OCI-LY3 (cell line): ENCODE results near the gene SDK1.

ENCODE experiments used
- H2AFZ ChIP-seq: fragments of 200-600, 300-600 bp; shearing (Covaris generic); 2 replicates; pipeline ENCODE4 v1.6.0; 2014; ENCODE audit warnings: antibody characterized with exemption, low read depth, low read length
- H3K27ac ChIP-seq: fragments of 200-600, 300-600 bp; sonication (generic); 2 replicates; pipeline ENCODE4 v1.5.1; 2014; ENCODE audit warnings: mild to moderate bottlenecking, low read length, moderate library complexity, mixed read lengths
- H3K27me3 ChIP-seq: fragments of 200-600, 300-600 bp; sonication (generic); 2 replicates; pipeline ENCODE4 v1.6.1; 2014; ENCODE audit warnings: low read depth, low read length, mixed read lengths
- H3K36me3 ChIP-seq: fragments of 200-600, 300-600 bp; sonication (generic); replicated peaks from 2 replicates; pipeline ENCODE3; 2014; ENCODE audit warnings: low read depth, low read length, mixed read lengths
- H3K4me1 ChIP-seq: fragments of 300-600, 200-600 bp; sonication (generic); 2 replicates; pipeline ENCODE4 v1.6.1; 2014; ENCODE audit warnings: low read length, mixed read lengths
- H3K4me2 ChIP-seq: fragments of 200-600, 300-600 bp; sonication (generic); 2 replicates; pipeline ENCODE4 v1.6.1; 2014; ENCODE audit warnings: low read length, mixed read lengths
- H3K4me3 ChIP-seq: fragments of 300-600, 200-600 bp; sonication (generic); 2 replicates; pipeline ENCODE4 v1.5.1; 2014; ENCODE audit warnings: antibody characterized with exemption, mild to moderate bottlenecking, low read length, moderate library complexity
- H3K79me2 ChIP-seq: fragments of 300-600, 200-600 bp; shearing (Covaris generic); 2 replicates; pipeline ENCODE4 v1.6.1; 2014; ENCODE audit warnings: mild to moderate bottlenecking, low read length, mixed read lengths
- H3K9ac ChIP-seq: fragments of 300-600, 200-600 bp; shearing (Covaris generic); 2 replicates; pipeline ENCODE4 v1.6.0; 2014; ENCODE audit warnings: mild to moderate bottlenecking, low read length, moderate library complexity
- H3K9me3 ChIP-seq: fragments of 200-600, 300-600 bp; shearing (Covaris generic); 2 replicates; pipeline ENCODE4 v1.6.1; 2014; ENCODE audit warnings: low read length, mixed read lengths; ENCODE audit not compliant: insufficient read depth
- H4K20me1 ChIP-seq: fragments of 200-600, 300-600 bp; sonication (generic); 2 replicates; pipeline ENCODE4 v1.6.1; 2016; ENCODE audit warnings: low read length, mixed read lengths; ENCODE audit not compliant: insufficient read depth
- CTCF ChIP-seq: fragments of 200-600, 300-600 bp; sonication (generic); IDR thresholded peaks from 2 replicates; pipeline ENCODE4 v1.5.1; 2014; ENCODE audit warnings: antibody characterized with exemption, low read length, low read depth
- EZH2phosphoT487 ChIP-seq: fragments of 200-600 bp; shearing (Covaris generic); IDR thresholded peaks from 2 replicates; pipeline ENCODE4 v1.6.1; 2018; ENCODE audit warnings: antibody characterized with exemption, mixed run types, low read depth

The SDK1 gene

GRCh38 chr7:3683546-3684539 is 382.8 kb downstream of the SDK1 start:
- H2AFZ ChIP-seq, result no peak overlapping the region
- TF ChIP-seq CTCF (no peak), EZH2phosphoT487 (no peak)
- no peak overlapping the region for H3K27ac ChIP-seq
- H3K36me3 ChIP-seq, result no peaks in the 10 kb centered on the region
- H3K4me1 ChIP-seq, result no peaks in the 10 kb centered on the region
- H3K9ac ChIP-seq, result no peak overlapping the region
- H4K20me1 ChIP-seq, result no peaks in the 10 kb centered on the region
- no peaks in the 10 kb centered on the region for H3K79me2 ChIP-seq
- H3K4me2 ChIP-seq, result no peak overlapping the region
- H3K27me3 ChIP-seq, result no peaks in the 10 kb centered on the region
- no peak overlapping the region for H3K4me3 ChIP-seq
- no peaks in the 10 kb centered on the region for H3K9me3 ChIP-seq

GRCh38 chr7:3688071-3688470 is 387.0 kb downstream of the SDK1 start:
- H3K4me3 ChIP-seq, result no peak overlapping the region
- H3K36me3 ChIP-seq, result no peaks in the 10 kb centered on the region
- no peak overlapping the region for H3K4me2 ChIP-seq
- TF ChIP-seq EZH2phosphoT487 (no peak), CTCF (no peak)
- no peaks in the 10 kb centered on the region for H4K20me1 ChIP-seq
- H3K9me3 ChIP-seq, result no peaks in the 10 kb centered on the region
- no peaks in the 10 kb centered on the region for H3K4me1 ChIP-seq
- H3K27me3 ChIP-seq, result no peaks in the 10 kb centered on the region
- no peak overlapping the region for H3K9ac ChIP-seq
- no peak overlapping the region for H2AFZ ChIP-seq
- H3K27ac ChIP-seq, result no peak overlapping the region
- H3K79me2 ChIP-seq, result no peaks in the 10 kb centered on the region

DNA sequence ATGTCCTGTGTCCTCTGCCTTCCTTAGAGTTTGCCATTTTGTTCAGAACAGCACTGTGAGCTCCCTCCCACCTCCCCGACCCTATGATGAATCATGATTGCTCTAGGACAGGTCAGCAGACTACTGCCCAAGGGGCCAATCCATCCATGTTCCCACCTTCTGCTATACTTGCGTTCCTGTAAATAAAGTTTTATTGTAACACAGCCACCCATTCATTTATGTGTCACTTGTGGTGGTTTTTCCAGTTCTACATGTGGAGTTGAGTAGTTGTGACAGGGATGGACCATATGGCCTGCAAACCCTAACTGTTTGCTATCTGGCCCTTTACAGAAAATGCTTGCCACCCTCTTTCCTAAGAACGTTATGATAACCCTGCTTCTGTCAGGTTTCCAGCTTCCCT is 387.8 kb downstream of the SDK1 start:
- Histone ChIP-seq H2AFZ (no peak overlapping the region), H3K4me1 (no peaks in the 10 kb centered on the region), H3K9me3 (no peaks in the 10 kb centered on the region), H3K27me3 (no peaks in the 10 kb centered on the region), H3K4me3 (no peak overlapping the region), H3K9ac (no peak overlapping the region), H3K79me2 (no peaks in the 10 kb centered on the region), H4K20me1 (no peaks in the 10 kb centered on the region), H3K36me3 (no peaks in the 10 kb centered on the region), H3K27ac (no peak overlapping the region), H3K4me2 (no peak overlapping the region)
- no peak for TF ChIP-seq CTCF
- TF ChIP-seq EZH2phosphoT487, result no peak

DNA sequence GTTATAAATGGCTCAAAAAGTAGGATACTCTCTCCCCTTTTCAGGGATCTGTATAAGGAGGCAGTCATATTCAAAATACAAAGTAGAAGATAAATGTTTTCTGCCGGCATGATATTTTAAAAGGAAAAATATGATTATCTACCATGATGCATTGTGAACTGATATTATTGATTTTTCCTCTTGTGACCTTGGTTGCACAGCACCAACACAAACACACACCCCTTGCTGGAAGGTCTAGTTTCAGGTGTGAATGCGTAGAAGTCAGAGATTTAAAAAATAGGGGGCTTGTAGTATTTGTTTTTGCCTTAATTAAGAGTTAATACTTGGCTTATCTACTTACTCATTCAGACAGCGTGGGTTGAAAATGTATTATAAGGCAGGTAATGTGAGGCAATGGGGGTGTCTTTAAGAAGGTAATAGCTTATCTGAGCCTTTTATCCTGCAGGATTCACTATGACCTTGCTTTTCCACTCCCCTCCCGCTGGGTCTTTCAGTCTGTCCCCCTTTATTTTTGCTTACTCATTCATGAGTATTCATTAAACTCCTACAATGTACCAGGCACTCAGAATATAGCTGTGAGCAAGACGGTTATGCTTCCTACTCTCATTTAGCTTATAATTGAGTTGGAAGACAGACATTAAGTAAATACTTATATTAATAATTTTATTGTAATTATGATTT is 390.6 kb downstream of the SDK1 start:
- Histone ChIP-seq H4K20me1 (no peaks in the 10 kb centered on the region), H3K79me2 (no peaks in the 10 kb centered on the region), H3K36me3 (no peaks in the 10 kb centered on the region), H3K9me3 (no peaks in the 10 kb centered on the region), H3K4me2 (no peak overlapping the region), H3K4me1 (no peaks in the 10 kb centered on the region), H3K27me3 (no peaks in the 10 kb centered on the region), H2AFZ (no peak overlapping the region), H3K4me3 (no peak overlapping the region), H3K9ac (no peak overlapping the region), H3K27ac (no peak overlapping the region)
- no peak for TF ChIP-seq CTCF
